GM19452 (cell line): ENCODE measurements around the gene VGLL4.
"Not testable (repeated sequence)": the region's sequence is repeated elsewhere in the genome, so short reads cannot be mapped to it uniquely, and the experiment has no call there.

Source experiments
- ATAC-seq: cut with Tn5 transposase; IDR thresholded peaks from one replicate; pipeline ENCODE4 v1.9.1; 2021; ENCODE audit not compliant: unreplicated experiment

The VGLL4 gene

GRCh38 chr3:11588755-11589154 is 55.0 kb downstream of the VGLL4 start:
- no peak for ATAC-seq

- no peak for ATAC-seq
These were observed 55.4 kb downstream of the VGLL4 start for GRCh38 chr3:11588338-11588737.

GRCh38 chr3:11587766-11588165 is 55.9 kb downstream of the VGLL4 start:
- no peak for ATAC-seq

GRCh38 chr3:11584570-11584969 is 59.1 kb downstream of the VGLL4 start:
- no peak for ATAC-seq

- no peak for ATAC-seq
These were observed 60.1 kb downstream of the VGLL4 start for GRCh38 chr3:11583638-11584046.

DNA sequence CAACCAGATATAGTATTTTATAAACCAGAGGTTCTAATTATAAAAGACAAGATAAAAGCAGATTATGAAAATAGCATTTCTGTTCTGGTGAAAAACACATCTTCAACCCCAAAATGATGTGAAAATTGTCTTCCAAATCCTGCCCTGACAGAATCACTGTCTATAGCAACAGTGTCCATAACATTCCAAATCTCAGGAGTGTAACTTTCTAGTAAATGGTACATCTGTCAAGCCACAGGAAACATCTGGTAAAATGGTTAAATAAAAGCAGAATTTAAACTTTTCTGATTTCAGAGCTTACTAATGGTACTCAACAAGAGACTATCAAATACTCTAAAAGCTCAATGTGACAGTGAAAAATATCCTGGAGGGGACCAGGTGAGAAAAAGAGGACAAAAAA is 60.5 kb downstream of the VGLL4 start:
- no peak for ATAC-seq

DNA sequence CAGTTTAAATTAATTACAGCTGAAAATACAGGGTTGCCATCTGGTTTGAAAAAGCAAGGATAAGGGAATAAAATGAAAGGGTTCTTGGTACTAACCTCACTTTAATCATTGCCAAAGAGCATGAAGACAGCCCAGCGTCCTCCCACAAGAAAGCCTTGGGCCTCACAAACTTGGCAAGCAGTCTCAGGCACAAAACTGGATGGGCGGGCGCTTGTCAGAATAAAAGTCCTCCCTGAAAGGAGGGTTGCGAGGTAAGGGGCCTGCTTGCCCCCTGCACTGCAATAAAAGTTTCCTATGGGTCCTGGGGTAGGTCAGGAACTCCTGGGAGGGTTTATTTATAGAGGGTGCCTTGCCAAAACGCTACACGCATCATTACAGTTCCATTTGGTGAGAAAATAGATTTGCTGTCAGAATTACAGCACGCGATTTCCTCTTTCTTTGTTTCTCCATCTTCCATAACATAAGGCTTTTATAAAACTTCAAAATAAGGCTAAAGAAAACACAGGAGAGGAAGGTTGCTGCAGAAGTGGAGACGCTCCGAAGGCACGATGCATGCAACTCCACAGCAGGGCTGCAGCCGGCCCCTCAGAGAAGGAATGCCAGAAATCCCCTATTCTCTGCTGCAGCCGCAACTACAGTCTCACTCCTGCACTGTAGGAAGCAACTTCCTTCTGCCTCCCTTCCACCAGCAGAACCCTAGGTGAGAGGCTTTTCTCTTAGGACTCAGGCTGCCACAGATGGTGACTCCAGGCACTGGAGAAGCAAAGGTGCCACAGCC is 61.3 kb downstream of the VGLL4 start:
- ATAC-seq, result no peak

GRCh38 chr3:11581237-11582190 is 62.2 kb downstream of the VGLL4 start:
- no peak for ATAC-seq

DNA sequence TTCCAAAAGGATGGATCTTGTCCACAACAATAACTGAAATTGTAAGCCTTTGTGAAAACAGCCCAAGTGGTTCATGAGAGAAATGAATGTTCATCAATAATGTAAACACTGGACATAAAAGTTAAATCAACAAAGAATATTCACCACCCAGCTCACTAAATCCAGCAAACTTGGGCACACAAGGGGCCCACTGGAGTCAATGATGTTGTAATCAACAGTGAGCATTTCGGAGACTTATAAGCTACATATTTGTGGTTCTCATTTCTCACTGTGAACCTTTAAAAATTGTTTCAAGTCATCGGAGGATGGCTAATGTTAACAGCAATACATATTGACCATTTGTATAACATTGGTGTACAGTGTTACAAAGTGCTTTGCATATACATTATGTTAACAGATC is 63.1 kb downstream of the VGLL4 start:
- no peak for ATAC-seq

GRCh38 chr3:11578169-11578568 is 65.5 kb downstream of the VGLL4 start:
- no peak for ATAC-seq

DNA sequence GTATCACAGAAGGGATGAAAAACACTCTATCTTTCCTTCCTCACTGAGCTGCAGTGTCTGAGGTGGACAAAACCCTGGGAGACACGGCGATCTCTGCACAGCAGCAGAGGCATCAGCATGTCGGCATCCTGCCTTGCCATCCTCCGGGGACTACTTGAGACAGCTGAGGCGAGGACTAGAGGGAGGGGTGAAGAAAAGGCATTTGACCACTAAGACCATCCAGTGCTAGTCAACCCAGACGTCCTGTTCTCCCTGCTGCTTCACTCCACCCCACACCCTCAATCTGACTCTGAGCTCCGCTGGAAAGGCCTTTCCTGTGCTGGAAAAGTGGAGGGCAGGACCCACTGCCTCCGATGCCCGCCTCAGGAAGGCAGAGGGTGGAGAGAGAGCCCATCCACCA is 67.3 kb downstream of the VGLL4 start:
- no peak for ATAC-seq

- no peak for ATAC-seq
These were observed 68.0 kb downstream of the VGLL4 start for GRCh38 chr3:11575677-11576076.

GRCh38 chr3:11574981-11575669 is 68.6 kb downstream of the VGLL4 start:
- ATAC-seq, result no peak

GRCh38 chr3:11572660-11573059 is 71.1 kb downstream of the VGLL4 start:
- ATAC-seq, result not testable (repeated sequence)

GRCh38 chr3:11570789-11571495 is 72.8 kb downstream of the VGLL4 start:
- ATAC-seq, result no peak

GRCh38 chr3:11570251-11570650 is 73.5 kb downstream of the VGLL4 start:
- ATAC-seq, result no peak

DNA sequence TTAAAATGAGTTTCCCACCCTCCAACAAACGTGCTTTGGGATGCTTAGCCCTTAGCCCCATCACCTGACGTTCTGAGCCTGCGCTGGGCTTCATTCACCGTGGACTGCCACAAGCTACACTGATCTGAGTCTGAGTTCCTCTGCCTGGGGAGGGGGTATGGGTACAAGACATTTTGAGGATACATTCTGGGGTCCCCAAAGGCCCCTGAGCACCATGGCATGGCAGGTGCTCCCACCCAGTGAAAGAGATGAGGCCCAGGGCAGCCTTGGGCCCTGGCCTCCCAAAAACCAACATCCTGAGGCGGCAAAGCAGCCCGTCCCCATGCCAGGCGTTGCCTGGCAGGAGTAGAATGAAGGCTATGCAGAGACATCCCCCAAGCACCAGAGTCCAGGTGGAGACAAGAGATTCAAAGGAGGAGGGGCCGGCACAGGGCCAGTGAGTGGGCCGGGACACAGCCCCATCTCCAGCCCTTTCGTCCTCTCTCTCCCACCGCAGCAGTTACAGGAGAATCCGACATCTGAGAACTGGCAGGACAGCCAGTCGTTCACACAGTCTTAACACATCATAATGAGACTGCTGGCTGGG is 74.5 kb downstream of the VGLL4 start:
- ATAC-seq, result no peak

DNA sequence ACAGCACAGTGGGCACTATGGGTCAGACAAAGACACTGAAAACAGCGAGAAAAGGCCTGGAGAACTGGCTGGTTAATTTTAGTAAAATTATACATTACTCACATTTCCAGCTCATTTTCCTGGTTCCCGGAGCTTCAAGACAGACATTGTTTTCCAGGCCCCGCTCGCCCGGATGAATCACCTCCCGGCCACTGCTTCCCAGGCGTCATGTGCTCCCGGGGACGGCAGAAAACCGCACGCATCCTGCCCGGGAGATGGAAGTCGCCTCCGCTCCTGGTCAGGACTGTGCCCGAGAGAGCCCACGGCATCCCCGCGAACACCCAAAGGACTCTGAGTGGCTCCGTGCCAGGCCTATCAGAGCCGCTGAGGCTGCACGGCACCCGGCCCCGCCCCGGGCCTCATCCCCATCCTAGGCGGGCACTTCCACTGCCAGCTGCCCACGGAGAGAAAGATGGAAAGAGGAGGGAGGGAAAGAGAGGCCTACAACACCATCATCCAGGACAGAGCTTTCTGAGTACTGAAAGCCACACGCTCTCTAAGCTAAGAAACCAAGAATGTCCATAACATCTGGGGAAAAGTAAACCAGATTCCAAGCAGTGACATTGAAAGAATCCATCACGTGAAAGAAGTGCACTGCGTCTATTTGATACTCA is 75.1 kb downstream of the VGLL4 start:
- no peak for ATAC-seq

- ATAC-seq, result no peak
These were observed 75.9 kb downstream of the VGLL4 start for GRCh38 chr3:11567516-11568467.
